OCI-LY1 (cell line): ENCODE data around the gene TBC1D4.

Experiments
- EZH2 ChIP-seq: fragments of 200-600 bp; sonication (generic), shearing (Covaris generic); IDR thresholded peaks from 2 replicates; pipeline ENCODE4 v1.8.0; 2017; ENCODE audit warnings: borderline replicate concordance, mixed run types, mild to moderate bottlenecking, antibody characterized with exemption, low read length, moderate library complexity, mixed read lengths
- TF ChIP-seq, protein P1 (sequence below): fragments of 200-600 bp; sonication (generic), shearing (Covaris generic); IDR thresholded peaks from 2 replicates; pipeline ENCODE4 v1.5.1; 2017; ENCODE audit warnings: mild to moderate bottlenecking, antibody characterized with exemption, low read length, moderate library complexity, mixed read lengths

GRCh38 chr13:75415694-75416093, 66.3 kb downstream of the TBC1D4 start:
- TF ChIP-seq, protein P1, sequence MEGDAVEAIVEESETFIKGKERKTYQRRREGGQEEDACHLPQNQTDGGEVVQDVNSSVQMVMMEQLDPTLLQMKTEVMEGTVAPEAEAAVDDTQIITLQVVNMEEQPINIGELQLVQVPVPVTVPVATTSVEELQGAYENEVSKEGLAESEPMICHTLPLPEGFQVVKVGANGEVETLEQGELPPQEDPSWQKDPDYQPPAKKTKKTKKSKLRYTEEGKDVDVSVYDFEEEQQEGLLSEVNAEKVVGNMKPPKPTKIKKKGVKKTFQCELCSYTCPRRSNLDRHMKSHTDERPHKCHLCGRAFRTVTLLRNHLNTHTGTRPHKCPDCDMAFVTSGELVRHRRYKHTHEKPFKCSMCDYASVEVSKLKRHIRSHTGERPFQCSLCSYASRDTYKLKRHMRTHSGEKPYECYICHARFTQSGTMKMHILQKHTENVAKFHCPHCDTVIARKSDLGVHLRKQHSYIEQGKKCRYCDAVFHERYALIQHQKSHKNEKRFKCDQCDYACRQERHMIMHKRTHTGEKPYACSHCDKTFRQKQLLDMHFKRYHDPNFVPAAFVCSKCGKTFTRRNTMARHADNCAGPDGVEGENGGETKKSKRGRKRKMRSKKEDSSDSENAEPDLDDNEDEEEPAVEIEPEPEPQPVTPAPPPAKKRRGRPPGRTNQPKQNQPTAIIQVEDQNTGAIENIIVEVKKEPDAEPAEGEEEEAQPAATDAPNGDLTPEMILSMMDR, result no peak
- no peak for TF ChIP-seq EZH2
